ENCODE results near the gene BID. TPM values are rescaled to one million over a fixed set of nuclear protein-coding genes. Genes with fewer than 3 reads are reported as not detected.
"Not testable (repeated sequence)": the region's sequence is repeated elsewhere in the genome, so short reads cannot be mapped to it uniquely, and the experiment has no call there.

Gene BID
- total and polyA plus RNA-seq, 5 donors, result 7.2 to 13.1 (median 12.4) TPM

GRCh38 chr22:17764036-17764435 lies 10.2 kb downstream of the BID start:
- DNase-seq (no peak), ATAC-seq (peak in 1 of 2 donors; percentile 25)
- intact Hi-C loops (cut with DNase I), result no loop called here
- Histone ChIP-seq H3K9me3 (ENCODE audit: control insufficient read depth, low read length) (no peaks in the 10 kb centered on the region), H3K27ac (ENCODE audit: low read length) (no peak overlapping the region), H3K4me3 (ENCODE audit: low read length) (no peak overlapping the region), H3K4me1 (ENCODE audit: control insufficient read depth, insufficient read depth, low read length) (no peaks in the 10 kb centered on the region), H3K27me3 (ENCODE audit: control insufficient read depth, insufficient read depth) (no peaks in the 10 kb centered on the region)
- WGBS, result 70% methylated on average over 5 of the region's 5 CpGs

GRCh38 chr22:17763442-17763841 lies 10.8 kb downstream of the BID start:
- H3K9me3 ChIP-seq (ENCODE audit: control insufficient read depth, low read length); H3K4me1 ChIP-seq (ENCODE audit: control insufficient read depth, insufficient read depth, low read length); H3K27me3 ChIP-seq (ENCODE audit: control insufficient read depth, insufficient read depth); H3K4me3 ChIP-seq (ENCODE audit: low read length); H3K27ac ChIP-seq (ENCODE audit: low read length); DNase-seq; intact Hi-C loops (cut with DNase I); ATAC-seq: not testable (repeated sequence)
- WGBS, result 89% methylated on average over 10 of the region's 10 CpGs

- H3K27ac ChIP-seq (ENCODE audit: low read length), result no peak overlapping the region
- 76% methylated on average over 2 of the region's 4 CpGs for WGBS
- ATAC-seq (no peak), DNase-seq (no peak)
- H3K9me3 ChIP-seq (ENCODE audit: control insufficient read depth, low read length), result no peaks in the 10 kb centered on the region
- no peak overlapping the region for H3K4me3 ChIP-seq (ENCODE audit: low read length)
- no peaks in the 10 kb centered on the region for H3K4me1 ChIP-seq (ENCODE audit: control insufficient read depth, insufficient read depth, low read length)
- no peaks in the 10 kb centered on the region for H3K27me3 ChIP-seq (ENCODE audit: control insufficient read depth, insufficient read depth)
- intact Hi-C loops (cut with DNase I), result no loop called here
Measured at GRCh38 chr22:17761138-17761488, 13.2 kb downstream of the BID start.

- intact Hi-C loops (cut with DNase I), result no loop called here
- ATAC-seq (peak; percentile 16 to 27), DNase-seq (peak in 1 of 3 donors; percentile 41)
- H3K4me1 ChIP-seq (ENCODE audit: control insufficient read depth, insufficient read depth, low read length), result no peaks in the 10 kb centered on the region
- H3K9me3 ChIP-seq (ENCODE audit: control insufficient read depth, low read length), result no peaks in the 10 kb centered on the region
- H3K4me3 ChIP-seq (ENCODE audit: low read length), result no peak overlapping the region
- H3K27ac ChIP-seq (ENCODE audit: low read length), result no peak overlapping the region
- WGBS, result 88% methylated on average over 14 of the region's 14 CpGs
- H3K27me3 ChIP-seq (ENCODE audit: control insufficient read depth, insufficient read depth), result no peaks in the 10 kb centered on the region
Measured at GRCh38 chr22:17754233-17754925, 19.9 kb downstream of the BID start.

- Histone ChIP-seq H3K9me3 (ENCODE audit: control insufficient read depth, low read length) (no peaks in the 10 kb centered on the region), H3K27me3 (ENCODE audit: control insufficient read depth, insufficient read depth) (no peaks in the 10 kb centered on the region), H3K4me3 (ENCODE audit: low read length) (no peak overlapping the region), H3K27ac (ENCODE audit: low read length) (no peak overlapping the region), H3K4me1 (ENCODE audit: control insufficient read depth, insufficient read depth, low read length) (no peaks in the 10 kb centered on the region)
- DNase-seq, result no peak
- intact Hi-C loops (cut with DNase I), result no loop called here
- ATAC-seq, result no peak
- 92% methylated on average over 13 of the region's 13 CpGs for WGBS
Measured at GRCh38 chr22:17753401-17753989, 20.8 kb downstream of the BID start.

- Histone ChIP-seq H3K9me3 (ENCODE audit: control insufficient read depth, low read length) (no peaks in the 10 kb centered on the region), H3K27me3 (ENCODE audit: control insufficient read depth, insufficient read depth) (no peaks in the 10 kb centered on the region), H3K4me3 (ENCODE audit: low read length) (no peak overlapping the region), H3K4me1 (ENCODE audit: control insufficient read depth, insufficient read depth, low read length) (no peaks in the 10 kb centered on the region), H3K27ac (ENCODE audit: low read length) (no peak overlapping the region)
- WGBS, result 74% methylated on average over 6 of the region's 6 CpGs
- DNase-seq (no peak), ATAC-seq (peak in 1 of 2 donors; percentile 17)
- intact Hi-C loops (cut with DNase I), result no loop called here
Measured at GRCh38 chr22:17751596-17751995, 22.7 kb downstream of the BID start.

GRCh38 chr22:17749605-17750395 lies 24.5 kb downstream of the BID start:
- Histone ChIP-seq H3K27me3 (ENCODE audit: control insufficient read depth, insufficient read depth) (no peaks in the 10 kb centered on the region), H3K27ac (ENCODE audit: low read length) (no peak overlapping the region), H3K4me1 (ENCODE audit: control insufficient read depth, insufficient read depth, low read length) (no peaks in the 10 kb centered on the region), H3K4me3 (ENCODE audit: low read length) (no peak overlapping the region), H3K9me3 (ENCODE audit: control insufficient read depth, low read length) (no peaks in the 10 kb centered on the region)
- DNase-seq, result peak in 1 of 3 donors; percentile 39
- intact Hi-C loops (cut with DNase I), result loop anchor here in 1 of 4 donors (5.0 to 10.0 kb wide), 2 partner anchors 48 to 325 kb away; partner anchors contain the start of gene PEX26
- 91% methylated on average over 35 of the region's 35 CpGs for WGBS
- peak in 1 of 2 donors; percentile 37 for ATAC-seq

- Histone ChIP-seq H3K9me3 (ENCODE audit: control insufficient read depth, low read length) (no peaks in the 10 kb centered on the region), H3K4me3 (ENCODE audit: low read length) (no peak overlapping the region), H3K27ac (ENCODE audit: low read length) (no peak overlapping the region), H3K27me3 (ENCODE audit: control insufficient read depth, insufficient read depth) (no peaks in the 10 kb centered on the region), H3K4me1 (ENCODE audit: control insufficient read depth, insufficient read depth, low read length) (no peaks in the 10 kb centered on the region)
- DNase-seq (peak in 2 of 3 donors; percentile 67 to 73), ATAC-seq (peak; percentile 54 to 60)
- intact Hi-C loops (cut with DNase I), result loop anchor here in 1 of 4 donors (5.0 to 10.0 kb wide), 2 partner anchors 49 to 326 kb away; partner anchors contain the start of gene PEX26
- 60% methylated on average over 40 of the region's 40 CpGs for WGBS
Measured at GRCh38 chr22:17748555-17749353, 25.5 kb downstream of the BID start.

- DNase-seq (no peak), ATAC-seq (no peak)
- intact Hi-C loops (cut with DNase I), result loop anchor here in 1 of 4 donors (5.0 to 10.0 kb wide), 2 partner anchors 50 to 328 kb away; partner anchors contain the start of gene PEX26
- H3K4me3 ChIP-seq (ENCODE audit: low read length), result no peak overlapping the region
- no peaks in the 10 kb centered on the region for H3K9me3 ChIP-seq (ENCODE audit: control insufficient read depth, low read length)
- H3K27me3 ChIP-seq (ENCODE audit: control insufficient read depth, insufficient read depth), result no peaks in the 10 kb centered on the region
- H3K4me1 ChIP-seq (ENCODE audit: control insufficient read depth, insufficient read depth, low read length), result no peaks in the 10 kb centered on the region
- H3K27ac ChIP-seq (ENCODE audit: low read length), result no peak overlapping the region
- WGBS, result 93% methylated on average over 10 of the region's 10 CpGs
Measured at GRCh38 chr22:17746916-17747315, 27.4 kb downstream of the BID start.

- no peaks in the 10 kb centered on the region for H3K4me1 ChIP-seq (ENCODE audit: control insufficient read depth, insufficient read depth, low read length)
- H3K4me3 ChIP-seq (ENCODE audit: low read length), result no peak overlapping the region
- DNase-seq (no peak), ATAC-seq (no peak)
- H3K9me3 ChIP-seq (ENCODE audit: control insufficient read depth, low read length), result no peaks in the 10 kb centered on the region
- no peak overlapping the region for H3K27ac ChIP-seq (ENCODE audit: low read length)
- no peaks in the 10 kb centered on the region for H3K27me3 ChIP-seq (ENCODE audit: control insufficient read depth, insufficient read depth)
- WGBS, result 83% methylated on average over 7 of the region's 7 CpGs
- intact Hi-C loops (cut with DNase I), result loop anchor here in 1 of 4 donors (10.0 kb wide), 1 partner anchor 330 kb away; the partner anchor contains the start of gene PEX26
Measured at GRCh38 chr22:17744430-17744829, 29.8 kb downstream of the BID start.
